ENCODE data around the gene INHBB. TPM values are rescaled to one million over a fixed set of nuclear protein-coding genes. Genes with fewer than 3 reads are reported as not detected.

Gene INHBB
- total and polyA plus RNA-seq, 9 of the 15 experiments (the other 6 are each of a cell fraction or from before 2014, with no cell fraction given) = not detected

- ChIA-PET POLR2A (interaction anchor here (0.6 kb wide), 2 partner anchors 10 to 68 kb away, joined by 3 read pairs; no protein-coding TSS in a partner anchor), CTCF (ENCODE audit: low intra/inter-chr PET ratio) (no interaction called here)
- TF ChIP-seq CHD7 (IDR thresholded peaks at IDR 0.05; ENCODE audit: low read depth, low read length) (no peak), BCOR (IDR thresholded peaks at IDR 0.05) (no peak), TCF7L2 (IDR thresholded peaks at IDR 0.05; ENCODE audit: low read depth, low read length) (no peak), HNRNPK (IDR thresholded peaks at IDR 0.05; ENCODE audit: low read depth, low read length, poor library complexity, severe bottlenecking) (no peak), FOS (IDR thresholded peaks at IDR 0.05; ENCODE audit: extremely low read depth, insufficient read length) (no peak), FOXM1 (IDR thresholded peaks at IDR 0.05; ENCODE audit: low read depth) (no peak), FOXM1 (CRISPR knock-in tag; IDR thresholded peaks at IDR 0.05; ENCODE audit: low read depth) (no peak), ZFP30 (CRISPR knock-in tag; IDR thresholded peaks at IDR 0.05; ENCODE audit: borderline replicate concordance) (no peak), FOXP1 (CRISPR knock-in tag; IDR thresholded peaks at IDR 0.05) (no peak), ADNP (tag; IDR thresholded peaks at IDR 0.05) (no peak), RFX7 (CRISPR knock-in tag; IDR thresholded peaks at IDR 0.05) (no peak), RBM39 (optimal IDR thresholded peaks at IDR 0.05; ENCODE audit: low read depth, low read length) (no peak)
- in situ Hi-C loops (cut with MboI) = no loop called here
- FAIRE-seq (no peak), ATAC-seq (no peak), DNase-seq (ENCODE audit: extremely low read depth in 1 of 4, low spot score in 3 of 4) (no peak)
- WGBS (ENCODE audit: insufficient coverage, low coverage, missing lambda C conversion rate) = 2% methylated on average over 12 of the region's 13 CpGs
- no peak overlapping the region for H2AFZ ChIP-seq (ENCODE audit: low read depth, low read length)
- H3K36me3 ChIP-seq (ENCODE audit: control insufficient read depth, insufficient read depth, low read length) = no peaks in the 10 kb centered on the region
- no peaks in the 10 kb centered on the region for H3K9me1 ChIP-seq (ENCODE audit: control insufficient read depth, insufficient read depth, low read length)
- peaks cover 0 to 34% of the 10 kb centered on the region in 2 experiments; a peak in 3 of 5 replicates for H3K27me3 ChIP-seq (ENCODE audit: control insufficient read depth in 2 of 2, insufficient read depth in 2 of 2, low read length in 2 of 2)
- BruUV-seq (replicated peaks) = no TSS peak
- no peak overlapping the region for H3K27ac ChIP-seq (ENCODE audit: extremely low read depth, low read depth, low read length)
- H4K20me1 ChIP-seq (replicated peaks; ENCODE audit: control insufficient read depth, insufficient read depth, low read length) = peaks cover 4% of the 10 kb centered on the region
- no peaks in the 10 kb centered on the region for H3K79me2 ChIP-seq (ENCODE audit: control insufficient read depth, insufficient read depth, low read length)
- intact Hi-C loops (cut with micrococcal nuclease) = no loop called here
- no peaks in the 10 kb centered on the region; a peak in 1 of 5 replicates for H3K4me1 ChIP-seq (replicated peaks in 1 of 2; ENCODE audit: control insufficient read depth in 2 of 2, insufficient read depth in 2 of 2, low read length in 2 of 2)
- H3K4me2 ChIP-seq (ENCODE audit: insufficient read depth, low read length) = no peak overlapping the region
- H3K4me3 ChIP-seq = no peak overlapping the region
- no peaks in the 10 kb centered on the region for H3K9me3 ChIP-seq (replicated peaks; ENCODE audit: control insufficient read depth, insufficient read depth, low read depth, low read length)
- no peak overlapping the region for H3K9ac ChIP-seq (ENCODE audit: insufficient read depth in 1 of 2, low read depth in 2 of 2, low read length in 2 of 2)
Observed at GRCh38 chr2:120384486-120385354, 38.8 kb downstream of the INHBB start.

Data from K562 (cell line).